Pancreas (tissue), 10 donors: ENCODE data around the gene SOD1. TPM values are rescaled to one million over a fixed set of nuclear protein-coding genes. Genes with fewer than 3 reads are reported as not detected.
"Not testable (repeated sequence)": the region's sequence is repeated elsewhere in the genome, so short reads cannot be mapped to it uniquely, and the experiment has no call there.

Experiments
- ATAC-seq, 4 donors: fragments of 200-7000 bp; cut with Tn5 transposase; one replicate each; pipeline versions ENCODE4 v1.8.0 to v1.9.1; 2020; ENCODE audit warnings: mild to moderate bottlenecking in 4 of 4, moderate library complexity in 4 of 4
- DNase-seq, 6 donors: peaks; one replicate each; pipeline ENCODE4 v3.0.0-alpha.2; 2020
- FAIRE-seq: peaks from 2 replicates; lab custom pipeline; 2012; peaks lifted over from hg19 to GRCh38; lab: Jason Lieb, UNC
- H3K27ac ChIP-seq, 4 donors: fragments of 200-600 bp; sonication (generic); 1 replicate in 3 of 4; 2 replicates in 1 of 4; pipeline versions ENCODE4 v1.5.0 to v1.8.0; 2020
- H3K27me3 ChIP-seq, 4 donors: fragments of 200-600 bp; one replicate each; pipeline ENCODE4 v1.8.0; 2021
- H3K36me3 ChIP-seq, 3 donors: fragments of 200-600 bp; sonication (generic) in 1 of 3; one replicate each; pipeline versions ENCODE4 v1.5.0 to v1.8.0; 2020 to 2021
- H3K4me1 ChIP-seq, 3 donors: fragments of 200-600 bp; one replicate each; pipeline ENCODE4 v1.8.0; 2021
- H3K4me3 ChIP-seq, 4 donors: fragments of 200-600 bp; sonication (generic) in 2 of 4; one replicate each; pipeline versions ENCODE4 v1.5.0 to v1.8.0; 2020 to 2021
- H3K9me3 ChIP-seq, 4 donors: fragments of 200-600 bp; one replicate each; pipeline ENCODE4 v1.8.0; 2021
- CTCF ChIP-seq, 4 donors: fragments of 200-600 bp; sonication (generic) in 3 of 4; IDR thresholded peaks; one replicate each; pipeline versions ENCODE4 v1.5.0 to v1.8.0; 2021; ENCODE audit warnings: antibody characterized with exemption in 4 of 4
- WGBS, 2 donors: extraction: QIAGEN DNeasy Blood & Tissue Kit; methylation state at CpG; one replicate each; pipeline ENCODE4 v1.1.7; 2013; 5-methylcytosine and 5-hydroxymethylcytosine counted together
- intact Hi-C, 3 donors: fragments of 100-400 bp; cut with DNase I; formaldehyde crosslinking; loops; one replicate each; pipeline versions ENCODE4 v1.11.1 to v1.14.2; 2022
- polyA plus RNA-seq, 2 donors: library from polyadenylated mRNA; stranded (reverse); fragments of 200-250 nt; gene quantifications; one replicate each; pipeline ENCODE4 v1.2.3, GENCODE V29; 2013
- total RNA-seq, 6 donors: library from RNA; stranded (reverse); fragmentation: NEBNext Ultra II Directional in 4 of 6; extraction: Animal tissue kit (Norgen Biotek cat#: 25700) in 4 of 6; gene quantifications; one replicate each; pipeline versions ENCODE4 v1.2.1 to v1.2.4, GENCODE V29; 2021 to 2023
- donor health status: healthy with polysubstance abuse.
- donor health status: DM: no; HTN: no; CAD: no; lungs with moderate emphysema.
- donor health status: DM: no; HTN: no; CAD: no.
- donor health status: control.
- donor health status: control.
- donor health status: Bipolar disorder and iron deficiency.
- donor health status: DM: yes; HTN: yes; CAD: no.
- donor health status: DM: no; HTN: no; CAD: no.
- donor health status: DM: no; HTN: no; CAD: no.
- donor health status: DM: yes; HTN: yes; CAD: no.

SOD1 gene
- total and polyA plus RNA-seq, 8 donors = 35.3 to 191 (median 59.7) TPM

GRCh38 chr21:31641416-31641922 lies 18.0 kb upstream of the SOD1 start:
- DNase-seq = no peak
- no peaks in the 10 kb centered on the region for H3K36me3 ChIP-seq
- no peak overlapping the region for H3K4me3 ChIP-seq
- no peak overlapping the region for H3K27ac ChIP-seq
- H3K4me1 ChIP-seq = peaks cover 0 to 8% (median 0%) of the 10 kb centered on the region in 3 donors
- H3K9me3 ChIP-seq = no peaks in the 10 kb centered on the region
- no peaks in the 10 kb centered on the region for H3K27me3 ChIP-seq
- TF ChIP-seq CTCF (IDR thresholded peaks at IDR 0.05) = no peak
- no peak for ATAC-seq
- intact Hi-C loops = no loop called here
- no peak for FAIRE-seq
- 87 to 93% methylated on average over 12 of the region's 12 CpGs for WGBS, 2 donors

GRCh38 chr21:31644643-31645042 lies 14.8 kb upstream of the SOD1 start:
- H3K27ac ChIP-seq = no peak overlapping the region
- intact Hi-C loops = no loop called here
- peaks cover 0 to 8% (median 0%) of the 10 kb centered on the region in 3 donors for H3K4me1 ChIP-seq
- no peaks in the 10 kb centered on the region for H3K27me3 ChIP-seq
- FAIRE-seq = no peak
- H3K9me3 ChIP-seq = no peaks in the 10 kb centered on the region
- no peaks in the 10 kb centered on the region for H3K36me3 ChIP-seq
- no peak overlapping the region for H3K4me3 ChIP-seq
- ATAC-seq = peak; percentile 78 to 95 (median 90)
- TF ChIP-seq CTCF (IDR thresholded peaks at IDR 0.05) = no peak
- peak in 2 of 6 donors; percentile 25 to 41 for DNase-seq
- 28 to 39% methylated on average over 4 of the region's 4 CpGs for WGBS, 2 donors

- Histone ChIP-seq H3K36me3 (no peaks in the 10 kb centered on the region), H3K27me3 (no peaks in the 10 kb centered on the region), H3K4me1 (peaks cover 0 to 8% (median 0%) of the 10 kb centered on the region in 3 donors), H3K27ac (no peak overlapping the region), H3K4me3 (no peak overlapping the region), H3K9me3 (no peaks in the 10 kb centered on the region)
- intact Hi-C loops = no loop called here
- no peak for TF ChIP-seq CTCF (IDR thresholded peaks at IDR 0.05)
- no peak for FAIRE-seq
- 84 to 86% methylated on average over 3 of the region's 3 CpGs for WGBS, 2 donors
- ATAC-seq = no peak
- no peak for DNase-seq
Observed at GRCh38 chr21:31647650-31648049, 11.8 kb upstream of the SOD1 start.

- no peak overlapping the region for H3K4me3 ChIP-seq
- intact Hi-C loops = no loop called here
- H3K27me3 ChIP-seq = no peaks in the 10 kb centered on the region
- 88 to 93% methylated on average over 3 of the region's 3 CpGs for WGBS, 2 donors
- no peaks in the 10 kb centered on the region for H3K9me3 ChIP-seq
- ATAC-seq = no peak
- no peak for DNase-seq
- H3K27ac ChIP-seq = no peak overlapping the region
- H3K36me3 ChIP-seq = no peaks in the 10 kb centered on the region
- TF ChIP-seq CTCF (IDR thresholded peaks at IDR 0.05) = no peak
- no peak for FAIRE-seq
- H3K4me1 ChIP-seq = no peaks in the 10 kb centered on the region
Observed at GRCh38 chr21:31650930-31651329, 8.6 kb upstream of the SOD1 start.

GRCh38 chr21:31651491-31651890 lies 8.0 kb upstream of the SOD1 start:
- DNase-seq, H3K4me3 ChIP-seq, H3K27ac ChIP-seq, H3K9me3 ChIP-seq, H3K27me3 ChIP-seq, H3K4me1 ChIP-seq, H3K36me3 ChIP-seq, ATAC-seq, FAIRE-seq, intact Hi-C loops: not testable (repeated sequence)
- WGBS, 2 donors = 70 to 82% methylated on average over 4 of the region's 4 CpGs
